Stomach (tissue), 9 donors: ENCODE data around the gene MAPK8IP2. TPM values are rescaled to one million over a fixed set of nuclear protein-coding genes. Genes with fewer than 3 reads are reported as not detected.

Source experiments
- DNase-seq, 2 donors: peaks; one replicate each; pipeline versions ENCODE4 v3.0.0 to v3.0.0-alpha.2; 2013 to 2019
- H3K27ac ChIP-seq, 5 donors: fragments of 200-600 bp in 4 of 5; sonication (generic) in 4 of 5; one replicate each; pipeline ENCODE4 v1.5.1; 2013 to 2019; ENCODE audit warnings: mild to moderate bottlenecking in 1 of 5, moderate library complexity in 1 of 5
- H3K27me3 ChIP-seq, 3 donors: fragments of 200-600 bp; sonication (generic); one replicate each; pipeline ENCODE4 v1.5.1; 2017 to 2019; ENCODE audit warnings: mixed run types in 1 of 3
- H3K36me3 ChIP-seq, 4 donors: fragments of 200-600 bp; sonication (generic); 1 replicate in 3 of 4; 2 replicates in 1 of 4; pipeline ENCODE4 v1.5.1; 2016 to 2019
- H3K4me1 ChIP-seq, 4 donors: fragments of 200-600 bp; sonication (generic); one replicate each; pipeline ENCODE4 v1.5.1; 2016 to 2019
- H3K4me3 ChIP-seq, 4 donors: fragments of 200-600 bp; sonication (generic) in 3 of 4; one replicate each; pipeline ENCODE4 v1.5.1; 2016 to 2019; ENCODE audit warnings: mild to moderate bottlenecking in 1 of 4
- H3K9me3 ChIP-seq, 4 donors: fragments of 200-600 bp; sonication (generic); one replicate each; pipeline ENCODE4 v1.5.1; 2016 to 2019
- EP300 ChIP-seq: sonication (generic); formaldehyde crosslinking; IDR thresholded peaks from one replicate; pipeline ENCODE4 v1.6.1; 2017; ENCODE audit warnings: antibody characterized with exemption
- POLR2A ChIP-seq, 4 donors: fragments of 450-650 bp; IDR thresholded peaks; one replicate each; pipeline ENCODE4 v1.6.1; 2016; ENCODE audit warnings: antibody characterized with exemption in 4 of 4, control low read depth in 2 of 4, mild to moderate bottlenecking in 1 of 4, moderate library complexity in 1 of 4
- POLR2AphosphoS5 ChIP-seq, 3 donors: sonication (generic); formaldehyde crosslinking; IDR thresholded peaks; one replicate each; pipeline ENCODE4 v1.6.1; 2016; ENCODE audit warnings: antibody characterized with exemption in 3 of 3
- WGBS, 5 donors: extraction: QIAGEN DNeasy Blood & Tissue Kit in 3 of 5; methylation state at CpG; one replicate each; pipeline versions ENCODE4 v1.1.5 to v1.1.7; 2013 to 2018; 5-methylcytosine and 5-hydroxymethylcytosine counted together
- intact Hi-C: fragments of 100-400 bp; cut with DNase I; formaldehyde crosslinking; loops from one replicate; pipeline ENCODE4 v1.15.1; 2023; ENCODE audit warnings: low total_unique reads
- polyA plus RNA-seq, 3 donors: library from polyadenylated mRNA; stranded (reverse); fragments of 200-250 nt; gene quantifications; one replicate each; pipeline ENCODE4 v1.2.3, GENCODE V29; 2013
- total RNA-seq, 5 donors: library from RNA; depleted of rRNA; stranded (reverse); fragments of >200 nt; gene quantifications; one replicate each; pipeline versions ENCODE4 v1.1.0 to v1.2.3, GENCODE V29; 2014 to 2016
- TF ChIP-seq, protein P1 (sequence below), 7 experiments: fragments of 450-650 bp in 4 of 7; fragments of 200-600 bp in 3 of 7; sonication (generic) in 3 of 7; IDR thresholded peaks; one replicate each; pipeline ENCODE4 v1.5.1; 2016 to 2019; ENCODE audit warnings: antibody characterized with exemption in 7 of 7, control low read depth in 2 of 7, mild to moderate bottlenecking in 1 of 7
- donor health status: healthy with polysubstance abuse.
- donor health status: Bipolar disorder and iron deficiency.
- donor health status: healthy.

MAPK8IP2 gene
- total and polyA plus RNA-seq, 8 donors = 0.43 to 5.8 (median 0.85) TPM

DNA sequence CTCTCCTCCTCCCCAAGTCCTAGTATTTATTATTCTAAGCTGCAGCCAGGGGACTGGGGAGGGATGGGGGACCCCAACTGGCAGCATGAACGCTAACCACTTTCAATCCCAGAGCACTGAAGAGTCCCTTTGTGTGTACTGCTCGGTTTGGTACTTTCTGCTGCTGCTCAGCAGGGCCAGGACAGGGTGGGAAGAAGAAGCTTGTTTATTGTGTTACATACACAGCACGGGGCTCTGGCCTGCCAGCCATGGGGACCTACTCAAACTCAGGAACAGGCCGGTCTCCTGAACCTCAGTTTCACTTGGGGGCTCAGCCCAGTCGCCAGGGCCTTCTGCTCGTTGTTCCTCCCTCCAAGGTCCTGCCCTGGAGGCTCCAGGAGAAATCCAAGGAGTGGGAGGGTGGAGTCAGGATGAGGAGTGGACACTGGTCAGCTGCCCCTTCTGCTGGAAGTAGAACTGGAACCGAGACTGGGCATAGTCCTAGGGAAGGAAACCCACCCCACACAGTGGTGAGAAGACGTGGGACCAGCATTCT, 21.8 kb upstream of the MAPK8IP2 start:
- 59 to 70% (median 67%) methylated on average over 5 to 8 of the region's 8 CpGs for WGBS, 5 donors
- H3K27me3 ChIP-seq = peaks cover 0 to 15% (median 5%) of the 10 kb centered on the region in 3 donors
- TF ChIP-seq POLR2AphosphoS5 (IDR thresholded peaks at IDR 0.05) (no peak), EP300 (no peak), POLR2A (IDR thresholded peaks at IDR 0.05) (no peak)
- TF ChIP-seq, protein P1, sequence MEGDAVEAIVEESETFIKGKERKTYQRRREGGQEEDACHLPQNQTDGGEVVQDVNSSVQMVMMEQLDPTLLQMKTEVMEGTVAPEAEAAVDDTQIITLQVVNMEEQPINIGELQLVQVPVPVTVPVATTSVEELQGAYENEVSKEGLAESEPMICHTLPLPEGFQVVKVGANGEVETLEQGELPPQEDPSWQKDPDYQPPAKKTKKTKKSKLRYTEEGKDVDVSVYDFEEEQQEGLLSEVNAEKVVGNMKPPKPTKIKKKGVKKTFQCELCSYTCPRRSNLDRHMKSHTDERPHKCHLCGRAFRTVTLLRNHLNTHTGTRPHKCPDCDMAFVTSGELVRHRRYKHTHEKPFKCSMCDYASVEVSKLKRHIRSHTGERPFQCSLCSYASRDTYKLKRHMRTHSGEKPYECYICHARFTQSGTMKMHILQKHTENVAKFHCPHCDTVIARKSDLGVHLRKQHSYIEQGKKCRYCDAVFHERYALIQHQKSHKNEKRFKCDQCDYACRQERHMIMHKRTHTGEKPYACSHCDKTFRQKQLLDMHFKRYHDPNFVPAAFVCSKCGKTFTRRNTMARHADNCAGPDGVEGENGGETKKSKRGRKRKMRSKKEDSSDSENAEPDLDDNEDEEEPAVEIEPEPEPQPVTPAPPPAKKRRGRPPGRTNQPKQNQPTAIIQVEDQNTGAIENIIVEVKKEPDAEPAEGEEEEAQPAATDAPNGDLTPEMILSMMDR (IDR thresholded peaks at IDR 0.05) = no peak
- no peaks in the 10 kb centered on the region for H3K9me3 ChIP-seq
- H3K27ac ChIP-seq = no peak overlapping the region
- DNase-seq = no peak
- H3K4me1 ChIP-seq = peaks cover 32 to 44% (median 37%) of the 10 kb centered on the region in 4 donors
- no peak overlapping the region for H3K4me3 ChIP-seq
- intact Hi-C loops = no loop called here
- peaks cover 0 to 35% (median 19%) of the 10 kb centered on the region in 4 donors for H3K36me3 ChIP-seq

- WGBS, 5 donors = 94 to 100% (median 95%) methylated on average over 4 of the region's 4 CpGs
- H3K36me3 ChIP-seq = peaks cover 0 to 27% (median 17%) of the 10 kb centered on the region in 4 donors
- intact Hi-C loops = no loop called here
- H3K27ac ChIP-seq = no peak overlapping the region
- peaks cover 32 to 46% (median 39%) of the 10 kb centered on the region in 4 donors for H3K4me1 ChIP-seq
- peaks cover 0 to 15% (median 5%) of the 10 kb centered on the region in 3 donors for H3K27me3 ChIP-seq
- no peak for TF ChIP-seq POLR2A (IDR thresholded peaks at IDR 0.05)
- no peak for TF ChIP-seq EP300
- no peak overlapping the region for H3K4me3 ChIP-seq
- H3K9me3 ChIP-seq = no peaks in the 10 kb centered on the region
- DNase-seq = no peak
Observed at GRCh38 chr22:50579752-50580151, 20.8 kb upstream of the MAPK8IP2 start.

DNA sequence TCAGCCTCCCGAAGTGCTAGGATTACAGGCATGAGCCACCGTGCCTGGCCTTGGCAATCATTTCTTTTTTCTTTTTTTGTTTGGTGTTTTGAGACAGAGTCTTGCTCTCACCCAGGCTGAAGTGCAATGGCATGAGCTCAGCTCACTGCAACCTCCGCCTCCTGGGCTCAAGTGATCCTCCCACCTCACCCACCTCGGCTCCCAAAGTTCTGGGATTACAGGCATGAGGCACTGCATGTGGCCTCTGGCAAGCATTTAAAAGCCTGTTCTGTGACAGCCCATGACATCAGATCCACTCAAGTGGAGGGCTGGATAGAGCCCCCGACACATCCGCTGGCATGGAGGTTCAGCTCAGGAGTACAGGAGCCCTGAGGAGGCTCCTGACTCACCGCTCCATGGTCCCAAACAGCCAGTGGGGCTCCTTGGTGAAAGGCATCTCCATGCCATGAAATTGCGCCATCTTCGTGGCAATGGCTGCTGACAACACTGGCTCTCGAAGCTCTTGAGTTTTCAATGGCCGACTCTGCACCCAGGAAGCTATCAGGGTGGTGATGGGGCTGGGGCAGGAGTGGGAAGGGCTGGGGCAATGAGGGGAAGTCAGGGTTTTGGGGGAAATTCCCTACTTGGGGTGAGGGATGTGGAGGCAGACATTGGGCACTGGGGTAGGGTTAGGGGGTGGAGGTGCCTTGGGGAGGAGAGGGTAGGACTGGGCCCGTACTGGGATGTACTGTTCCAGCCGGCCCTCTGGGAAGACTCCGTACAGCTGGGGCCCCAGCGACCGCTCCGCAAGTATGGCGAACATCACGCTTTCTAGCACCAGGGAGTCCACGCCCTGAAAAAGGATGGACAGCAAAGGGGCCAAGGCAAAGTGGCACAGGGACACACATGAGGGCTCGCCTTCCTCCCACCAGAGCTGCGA, 19.3 kb upstream of the MAPK8IP2 start:
- Histone ChIP-seq H3K4me3 (peak overlapping the region; percentile 66 to 82 (median 79)), H3K4me1 (peaks cover 32 to 46% (median 39%) of the 10 kb centered on the region in 4 donors), H3K27me3 (peaks cover 0 to 15% (median 5%) of the 10 kb centered on the region in 3 donors), H3K9me3 (no peaks in the 10 kb centered on the region), H3K27ac (peak overlapping the region in 4 of 5 donors; percentile 95 to 100 (median 98)), H3K36me3 (peaks cover 0 to 27% (median 17%) of the 10 kb centered on the region in 4 donors)
- intact Hi-C loops = no loop called here
- WGBS, 5 donors = 88 to 94% (median 92%) methylated on average over 22 of the region's 22 CpGs
- no peak for DNase-seq
- TF ChIP-seq POLR2A (IDR thresholded peaks at IDR 0.05) = no peak
- no peak for TF ChIP-seq EP300
- no peak for TF ChIP-seq POLR2AphosphoS5 (IDR thresholded peaks at IDR 0.05)
- TF ChIP-seq, protein P1 (IDR thresholded peaks at IDR 0.05) = no peak

DNA sequence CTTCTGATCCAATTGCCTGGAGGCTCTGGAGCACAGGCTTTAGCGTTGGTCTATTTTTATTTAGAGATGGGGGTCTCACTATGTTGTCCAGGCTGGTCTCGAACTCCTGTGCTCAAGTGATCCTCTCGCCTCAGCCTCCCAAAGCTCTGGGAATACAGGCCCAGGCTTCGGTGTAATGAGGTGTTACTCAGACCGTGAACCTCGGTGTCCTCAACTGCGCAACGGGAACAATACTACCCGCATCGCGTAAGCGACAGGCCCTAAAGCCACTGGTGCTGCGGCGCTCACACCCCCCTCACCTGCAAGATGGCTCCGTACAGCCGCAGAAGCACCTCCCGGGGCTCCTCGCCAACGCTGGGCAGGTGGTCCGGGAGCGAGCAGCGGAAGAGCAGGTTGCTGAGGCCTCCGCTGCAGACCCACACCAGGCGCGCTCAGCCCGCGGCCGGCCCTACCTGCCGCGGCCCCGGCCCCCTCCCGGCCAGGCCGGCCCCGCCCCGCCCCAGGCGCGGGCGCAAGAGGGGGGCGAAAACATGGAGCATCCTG, 18.6 kb upstream of the MAPK8IP2 start:
- no peak for DNase-seq
- TF ChIP-seq EP300 (no peak), POLR2A (IDR thresholded peaks at IDR 0.05) (no peak), POLR2AphosphoS5 (IDR thresholded peaks at IDR 0.05) (no peak)
- TF ChIP-seq, protein P1 (IDR thresholded peaks at IDR 0.05) = no peak
- Histone ChIP-seq H3K36me3 (peaks cover 0 to 27% (median 17%) of the 10 kb centered on the region in 4 donors), H3K4me1 (peaks cover 32 to 46% (median 39%) of the 10 kb centered on the region in 4 donors), H3K27me3 (peaks cover 0 to 15% (median 5%) of the 10 kb centered on the region in 3 donors), H3K4me3 (peak overlapping the region; percentile 66 to 82 (median 79)), H3K27ac (peak overlapping the region; percentile 95 to 100 (median 98)), H3K9me3 (no peaks in the 10 kb centered on the region)
- intact Hi-C loops = no loop called here
- 6 to 10% (median 9%) methylated on average over 19 to 39 of the region's 39 CpGs for WGBS, 5 donors
